Breast epithelium (tissue), 4 donors: ENCODE results near the gene GCLC. TPM values are rescaled to one million over a fixed set of nuclear protein-coding genes. Genes with fewer than 3 reads are reported as not detected.

ENCODE experiments used
- DNase-seq, 2 donors: peaks; one replicate each; pipeline ENCODE4 v3.0.0-alpha.2; 2019; ENCODE audit warnings: low spot score in 2 of 2
- H3K27ac ChIP-seq, 2 donors: fragments of 200-600 bp; sonication (generic) in 1 of 2; one replicate each; pipeline ENCODE4 v1.5.1; 2016 to 2019; ENCODE audit warnings: mild to moderate bottlenecking in 1 of 2
- H3K27me3 ChIP-seq, 2 donors: fragments of 200-600 bp; sonication (generic) in 1 of 2; one replicate each; pipeline versions ENCODE4 v1.5.1 to v1.6.0; 2017 to 2019; ENCODE audit warnings: control low read depth in 1 of 2, mild to moderate bottlenecking in 1 of 2
- H3K36me3 ChIP-seq: fragments of 200-600 bp; one replicate; pipeline ENCODE4 v1.5.1; 2019
- H3K4me1 ChIP-seq, 2 donors: fragments of 200-600 bp; sonication (generic); one replicate each; pipeline ENCODE4 v1.5.1; 2016 to 2019; ENCODE audit warnings: control low read depth in 1 of 2
- H3K4me3 ChIP-seq, 3 donors: fragments of 200-600 bp; sonication (generic); 1 replicate in 2 of 3; 2 replicates in 1 of 3; pipeline ENCODE4 v1.5.1; 2016 to 2019; ENCODE audit warnings: mild to moderate bottlenecking in 3 of 3, moderate library complexity in 2 of 3
- H3K9me3 ChIP-seq, 2 donors: fragments of 200-600 bp; sonication (generic) in 1 of 2; one replicate each; pipeline ENCODE4 v1.5.1; 2016 to 2019; ENCODE audit warnings: control low read depth in 1 of 2
- CTCF ChIP-seq, 3 donors: fragments of 450-650 bp; IDR thresholded peaks; one replicate each; pipeline ENCODE4 v1.5.1; 2016 to 2017; ENCODE audit warnings: antibody characterized with exemption in 3 of 3, mild to moderate bottlenecking in 3 of 3, moderate library complexity in 3 of 3
- POLR2A ChIP-seq: fragments of 450-650 bp; IDR thresholded peaks from one replicate; pipeline ENCODE4 v1.6.1; 2016; ENCODE audit warnings: antibody characterized with exemption, mild to moderate bottlenecking, moderate library complexity
- POLR2AphosphoS5 ChIP-seq, 3 donors: sonication (generic); formaldehyde crosslinking; IDR thresholded peaks; one replicate each; pipeline ENCODE4 v1.6.1; 2017; ENCODE audit warnings: antibody characterized with exemption in 3 of 3
- intact Hi-C: fragments of 100-400 bp; cut with DNase I; formaldehyde crosslinking; loops from one replicate; pipeline ENCODE4 v1.15.1; 2023; ENCODE audit warnings: low total_unique reads
- total RNA-seq, 3 donors: library from RNA; depleted of rRNA; stranded (reverse); fragments of >200 nt; gene quantifications; one replicate each; pipeline ENCODE4 v1.1.0, GENCODE V29; 2016

Gene GCLC
- total RNA-seq, 3 donors from 2014 or later = 33.8 to 50.6 (median 39.0) TPM

- intact Hi-C loops = no loop called here
- Histone ChIP-seq H3K27me3 (no peaks in the 10 kb centered on the region), H3K27ac (peak overlapping the region; percentile 46 to 60), H3K36me3 (no peaks in the 10 kb centered on the region), H3K9me3 (no peaks in the 10 kb centered on the region), H3K4me1 (no peaks in the 10 kb centered on the region), H3K4me3 (no peak overlapping the region)
- no peak for DNase-seq
- no peak for TF ChIP-seq CTCF (IDR thresholded peaks at IDR 0.05)
- no peak for TF ChIP-seq POLR2A
Observed at GRCh38 chr6:53523511-53524454, 21.1 kb downstream of the GCLC start.

DNA sequence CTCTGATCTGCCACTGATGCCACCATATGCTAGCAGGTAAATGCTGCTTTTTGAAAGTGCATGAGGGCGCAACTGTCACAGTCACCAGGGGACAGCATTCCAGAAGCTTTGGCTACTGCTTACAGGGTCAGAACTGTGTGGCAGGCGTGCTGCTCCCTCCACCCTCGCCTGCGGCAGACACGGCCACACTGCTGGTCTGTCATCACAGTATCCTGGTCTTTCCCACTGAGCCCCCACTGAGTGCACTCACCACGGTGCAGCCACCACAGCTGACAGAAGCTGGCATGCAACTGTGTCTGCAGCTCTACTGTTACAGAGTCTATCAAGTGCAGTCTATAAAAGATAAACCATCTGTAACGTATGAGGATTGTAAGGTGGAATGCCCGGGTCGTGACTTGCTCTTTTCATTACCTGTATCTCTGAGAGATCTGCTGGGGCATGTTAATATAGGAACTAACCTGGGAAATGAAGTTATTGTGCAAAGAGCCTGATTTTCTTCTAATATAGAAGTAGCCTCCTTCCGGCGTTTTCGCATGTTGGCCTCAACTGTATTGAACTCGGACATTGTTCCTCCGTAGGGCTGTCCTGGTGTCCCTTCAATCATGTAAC lies 24.5 kb downstream of the GCLC start:
- Histone ChIP-seq H3K36me3 (no peaks in the 10 kb centered on the region), H3K4me3 (no peak overlapping the region), H3K27me3 (no peaks in the 10 kb centered on the region), H3K27ac (no peak overlapping the region), H3K4me1 (no peaks in the 10 kb centered on the region), H3K9me3 (no peaks in the 10 kb centered on the region)
- no peak for TF ChIP-seq POLR2A
- TF ChIP-seq POLR2AphosphoS5 (IDR thresholded peaks at IDR 0.05) = no peak
- no peak for TF ChIP-seq CTCF (IDR thresholded peaks at IDR 0.05)
- no peak for DNase-seq
- intact Hi-C loops = no loop called here

GRCh38 chr6:53518862-53519261 lies 26.0 kb downstream of the GCLC start:
- no peak for DNase-seq
- no peaks in the 10 kb centered on the region for H3K36me3 ChIP-seq
- intact Hi-C loops = loop anchor here (10.0 kb wide), 1 partner anchor 136 kb away; no protein-coding TSS in a partner anchor

GRCh38 chr6:53517021-53517420 lies 27.9 kb downstream of the GCLC start:
- DNase-seq = no peak
- Histone ChIP-seq H3K36me3 (no peaks in the 10 kb centered on the region), H3K4me3 (no peak overlapping the region), H3K4me1 (no peaks in the 10 kb centered on the region), H3K27me3 (no peaks in the 10 kb centered on the region), H3K9me3 (no peaks in the 10 kb centered on the region), H3K27ac (no peak overlapping the region)
- TF ChIP-seq POLR2AphosphoS5 (IDR thresholded peaks at IDR 0.05) = no peak
- no peak for TF ChIP-seq POLR2A
- no peak for TF ChIP-seq CTCF (IDR thresholded peaks at IDR 0.05)
- intact Hi-C loops = loop anchor here (10.0 kb wide), 1 partner anchor 138 kb away; no protein-coding TSS in a partner anchor

More at GRCh38 chr6:53518862-53519261, 26.0 kb downstream of the GCLC start:
- H3K9me3 ChIP-seq = no peaks in the 10 kb centered on the region
- H3K4me1 ChIP-seq = no peaks in the 10 kb centered on the region
- no peaks in the 10 kb centered on the region for H3K27me3 ChIP-seq
- no peak overlapping the region for H3K27ac ChIP-seq
- TF ChIP-seq POLR2A = no peak
- TF ChIP-seq POLR2AphosphoS5 (IDR thresholded peaks at IDR 0.05) = no peak
- TF ChIP-seq CTCF (IDR thresholded peaks at IDR 0.05) = no peak
- H3K4me3 ChIP-seq = no peak overlapping the region

GRCh38 chr6:53514677-53515076 lies 30.2 kb downstream of the GCLC start:
- no peak for DNase-seq
- no peak overlapping the region for H3K4me3 ChIP-seq
- TF ChIP-seq POLR2A (no peak), CTCF (IDR thresholded peaks at IDR 0.05) (no peak), POLR2AphosphoS5 (IDR thresholded peaks at IDR 0.05) (no peak)
- H3K4me1 ChIP-seq = no peaks in the 10 kb centered on the region
- intact Hi-C loops = loop anchor here (10.0 kb wide), 1 partner anchor 140 kb away; no protein-coding TSS in a partner anchor
- no peaks in the 10 kb centered on the region for H3K27me3 ChIP-seq
- no peak overlapping the region for H3K27ac ChIP-seq
- H3K36me3 ChIP-seq = no peaks in the 10 kb centered on the region
- H3K9me3 ChIP-seq = no peaks in the 10 kb centered on the region
